Measurements from ENCODE around the gene DCTN5.
"Not testable (repeated sequence)": the region's sequence is repeated elsewhere in the genome, so short reads cannot be mapped to it uniquely, and the experiment has no call there.

Gene DCTN5

GRCh38 chr16:23597003-23597756 is 44.1 kb upstream of the DCTN5 start:
- Histone ChIP-seq H3K9ac (no peak overlapping the region), H3K79me2 (peaks cover 32% of the 10 kb centered on the region), H3K27me3 (ENCODE audit: control insufficient read depth, insufficient read depth, low read length) (no peaks in the 10 kb centered on the region), H3K27ac (no peak overlapping the region), H3K4me3 (ENCODE audit: low read depth, low read length) (no peak overlapping the region), H3K9me3 (ENCODE audit: control insufficient read depth, low read length) (no peaks in the 10 kb centered on the region), H2AFZ (peak overlapping the region; percentile 63), H3K4me2 (ENCODE audit: low read length) (no peak overlapping the region), H3K36me3 (ENCODE audit: control insufficient read depth, insufficient read depth, low read length) (no peaks in the 10 kb centered on the region), H3K4me1 (peaks cover 9% of the 10 kb centered on the region)
- TF ChIP-seq, protein P1, sequence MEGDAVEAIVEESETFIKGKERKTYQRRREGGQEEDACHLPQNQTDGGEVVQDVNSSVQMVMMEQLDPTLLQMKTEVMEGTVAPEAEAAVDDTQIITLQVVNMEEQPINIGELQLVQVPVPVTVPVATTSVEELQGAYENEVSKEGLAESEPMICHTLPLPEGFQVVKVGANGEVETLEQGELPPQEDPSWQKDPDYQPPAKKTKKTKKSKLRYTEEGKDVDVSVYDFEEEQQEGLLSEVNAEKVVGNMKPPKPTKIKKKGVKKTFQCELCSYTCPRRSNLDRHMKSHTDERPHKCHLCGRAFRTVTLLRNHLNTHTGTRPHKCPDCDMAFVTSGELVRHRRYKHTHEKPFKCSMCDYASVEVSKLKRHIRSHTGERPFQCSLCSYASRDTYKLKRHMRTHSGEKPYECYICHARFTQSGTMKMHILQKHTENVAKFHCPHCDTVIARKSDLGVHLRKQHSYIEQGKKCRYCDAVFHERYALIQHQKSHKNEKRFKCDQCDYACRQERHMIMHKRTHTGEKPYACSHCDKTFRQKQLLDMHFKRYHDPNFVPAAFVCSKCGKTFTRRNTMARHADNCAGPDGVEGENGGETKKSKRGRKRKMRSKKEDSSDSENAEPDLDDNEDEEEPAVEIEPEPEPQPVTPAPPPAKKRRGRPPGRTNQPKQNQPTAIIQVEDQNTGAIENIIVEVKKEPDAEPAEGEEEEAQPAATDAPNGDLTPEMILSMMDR (IDR thresholded peaks at IDR 0.05), result no peak

DNA sequence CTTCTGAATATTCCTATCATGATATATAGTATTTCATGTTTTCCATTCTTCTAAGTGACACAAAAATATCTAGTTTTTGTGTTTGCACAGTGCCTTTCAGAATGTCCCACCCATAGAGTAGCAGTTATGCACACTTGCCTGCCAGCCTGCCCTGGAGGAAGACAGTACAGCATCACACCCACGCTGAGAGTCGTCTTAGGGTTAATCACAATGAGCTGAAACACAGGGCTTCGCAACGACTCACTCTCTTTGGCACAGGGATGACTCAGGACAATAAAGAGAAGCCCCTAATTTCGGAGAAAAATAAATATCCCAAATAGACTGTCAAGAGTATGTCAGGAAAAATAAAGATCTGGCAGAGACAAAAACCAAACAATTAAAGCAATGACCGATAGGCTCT is 33.5 kb upstream of the DCTN5 start:
- Histone ChIP-seq H3K27me3 (ENCODE audit: control insufficient read depth, insufficient read depth, low read length) (no peaks in the 10 kb centered on the region), H3K4me2 (ENCODE audit: low read length) (no peak overlapping the region), H2AFZ (no peak overlapping the region), H3K9ac (no peak overlapping the region), H3K9me3 (ENCODE audit: control insufficient read depth, low read length) (no peaks in the 10 kb centered on the region), H3K79me2 (no peaks in the 10 kb centered on the region), H3K27ac (no peak overlapping the region), H3K36me3 (ENCODE audit: control insufficient read depth, insufficient read depth, low read length) (no peaks in the 10 kb centered on the region), H3K4me1 (no peaks in the 10 kb centered on the region), H3K4me3 (ENCODE audit: low read depth, low read length) (no peak overlapping the region)
- TF ChIP-seq, protein P1 (IDR thresholded peaks at IDR 0.05), result no peak

DNA sequence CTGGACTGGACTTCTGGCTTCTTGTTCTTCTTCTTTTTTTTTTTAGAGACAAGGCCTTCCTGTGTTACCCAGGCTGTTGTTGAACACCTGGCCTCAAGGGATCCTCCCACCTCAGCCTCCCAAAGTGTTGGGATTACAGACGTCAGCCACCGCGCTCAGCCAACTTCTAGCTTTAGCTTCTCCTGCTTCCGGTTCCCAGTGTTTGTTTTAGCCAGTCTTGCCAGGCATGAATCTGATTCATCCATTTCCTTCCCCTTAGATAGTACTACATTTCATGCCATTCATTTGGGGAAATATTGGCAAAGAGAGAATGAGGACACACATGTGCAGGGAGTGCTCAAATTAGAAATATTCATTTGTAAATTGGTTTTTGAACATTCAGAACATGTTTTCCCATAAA is 33.1 kb upstream of the DCTN5 start:
- Histone ChIP-seq H3K27ac (no peak overlapping the region), H3K79me2 (no peaks in the 10 kb centered on the region), H2AFZ (no peak overlapping the region), H3K4me1 (no peaks in the 10 kb centered on the region), H3K4me3 (ENCODE audit: low read depth, low read length) (no peak overlapping the region), H3K36me3 (ENCODE audit: control insufficient read depth, insufficient read depth, low read length) (no peaks in the 10 kb centered on the region), H3K27me3 (ENCODE audit: control insufficient read depth, insufficient read depth, low read length) (no peaks in the 10 kb centered on the region), H3K4me2 (ENCODE audit: low read length) (no peak overlapping the region), H3K9me3 (ENCODE audit: control insufficient read depth, low read length) (no peaks in the 10 kb centered on the region), H3K9ac (no peak overlapping the region)
- TF ChIP-seq, protein P1 (IDR thresholded peaks at IDR 0.05), result no peak

DNA sequence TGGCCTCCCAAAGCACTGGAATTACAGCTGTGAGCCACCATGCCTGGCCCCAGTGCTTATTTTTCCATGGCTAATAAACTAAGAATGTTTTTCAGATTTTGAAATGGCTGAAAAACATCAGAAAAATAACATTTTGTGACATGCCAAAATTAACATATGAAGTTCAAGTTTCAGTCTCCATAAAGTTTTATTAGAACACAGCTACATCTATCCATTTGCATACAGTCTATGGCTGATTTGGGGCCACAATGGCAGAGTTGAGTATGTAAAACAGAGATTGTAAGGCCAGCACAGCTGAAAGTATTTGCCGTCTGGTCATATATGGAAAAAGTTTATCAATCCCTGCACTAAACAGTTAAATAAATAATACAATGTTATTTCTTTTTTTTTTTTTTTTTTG is 31.3 kb upstream of the DCTN5 start:
- no peaks in the 10 kb centered on the region for H3K36me3 ChIP-seq (ENCODE audit: control insufficient read depth, insufficient read depth, low read length)
- no peak overlapping the region for H2AFZ ChIP-seq
- H3K27me3 ChIP-seq (ENCODE audit: control insufficient read depth, insufficient read depth, low read length), result no peaks in the 10 kb centered on the region
- H3K9me3 ChIP-seq (ENCODE audit: control insufficient read depth, low read length), result no peaks in the 10 kb centered on the region
- no peak overlapping the region for H3K4me3 ChIP-seq (ENCODE audit: low read depth, low read length)
- TF ChIP-seq, protein P1 (IDR thresholded peaks at IDR 0.05), result no peak
- H3K79me2 ChIP-seq, result no peaks in the 10 kb centered on the region
- no peak overlapping the region for H3K9ac ChIP-seq
- H3K27ac ChIP-seq, result no peak overlapping the region
- no peaks in the 10 kb centered on the region for H3K4me1 ChIP-seq
- no peak overlapping the region for H3K4me2 ChIP-seq (ENCODE audit: low read length)

DNA sequence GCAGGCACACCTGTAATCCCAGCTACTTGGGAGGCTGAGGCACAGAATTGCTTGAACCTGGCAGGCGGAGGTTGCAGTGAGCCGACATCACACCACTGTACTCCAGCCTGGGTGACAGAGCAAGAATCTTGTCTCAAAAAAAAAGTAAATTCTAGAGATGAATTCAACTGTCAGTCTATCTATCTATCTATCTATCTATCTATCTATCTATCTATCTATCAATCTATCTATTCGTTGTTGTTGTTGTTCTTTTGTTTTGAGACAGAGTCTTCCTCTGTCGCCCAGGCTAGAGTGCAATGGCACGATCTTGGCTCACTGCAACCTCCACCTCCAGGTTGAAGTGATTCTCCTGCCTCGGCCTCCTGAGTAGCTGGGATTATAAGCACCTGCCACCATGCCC is 30.4 kb upstream of the DCTN5 start:
- not testable (repeated sequence) for H3K4me2 ChIP-seq (ENCODE audit: low read length); H3K4me3 ChIP-seq (ENCODE audit: low read depth, low read length); H2AFZ ChIP-seq; H3K27me3 ChIP-seq (ENCODE audit: control insufficient read depth, insufficient read depth, low read length); H3K9me3 ChIP-seq (ENCODE audit: control insufficient read depth, low read length); H3K4me1 ChIP-seq; H3K36me3 ChIP-seq (ENCODE audit: control insufficient read depth, insufficient read depth, low read length); H3K9ac ChIP-seq; H3K79me2 ChIP-seq; H3K27ac ChIP-seq
